BJ (cell line): ENCODE measurements around the gene SEC31B. TPM values are rescaled to one million over a fixed set of nuclear protein-coding genes. Genes with fewer than 3 reads are reported as not detected.

Experiments used
- CTCF ChIA-PET: fragments of 350-600 bp; formaldehyde crosslinking; extraction: SDS; loops from one replicate; lab custom pipeline; 2021; ENCODE audit warnings: antibody characterized with exemption, inconsistent platforms; lab: Yijun Ruan, JAX
- POLR2A ChIA-PET: fragments of 300-600 bp; sonication (Branson Sonifier 250); formaldehyde crosslinking; extraction: SDS; loops from one replicate; lab custom pipeline; 2021; ENCODE audit warnings: antibody characterized with exemption; lab: Charles Lee
- DNase-seq: peaks from one replicate; pipeline ENCODE4 v3.0.0-alpha.2; 2011; ENCODE audit warnings: low read depth
- H3K27me3 ChIP-seq: 2 replicates; pipeline ENCODE4 v1.6.0; 2011; ENCODE audit warnings: low read length; ENCODE audit not compliant: control insufficient read depth, insufficient read depth
- H3K36me3 ChIP-seq: 2 replicates; pipeline ENCODE4 v1.5.1; 2011; ENCODE audit warnings: low read length; ENCODE audit not compliant: control insufficient read depth, insufficient read depth
- H3K4me3 ChIP-seq: 2 replicates; pipeline ENCODE4 v1.5.1; 2011; ENCODE audit warnings: low read depth, mild to moderate bottlenecking, control low read depth, low read length
- polyA minus RNA-seq: library from RNA; depleted of rRNA, polyadenylated mRNA; stranded (reverse); fragments of >200 nt; gene quantifications from 2 replicates; pipeline ENCODE4 v1.2.3, GENCODE V29; 2011; rRNA and poly(A)+ RNA removed
- polyA plus RNA-seq: library from polyadenylated mRNA; depleted of rRNA; stranded (reverse); fragments of >200 nt; gene quantifications from 2 replicates; pipeline ENCODE4 v1.2.3, GENCODE V29; 2011; rRNA removed
- TF ChIP-seq, protein P1 (sequence below): IDR thresholded peaks from 2 replicates; pipeline ENCODE4 v1.5.1; 2011; ENCODE audit warnings: low read depth, mild to moderate bottlenecking, control low read depth, inconsistent platforms, low read length, moderate library complexity; ENCODE audit not compliant: insufficient read depth

Gene SEC31B, protein sequence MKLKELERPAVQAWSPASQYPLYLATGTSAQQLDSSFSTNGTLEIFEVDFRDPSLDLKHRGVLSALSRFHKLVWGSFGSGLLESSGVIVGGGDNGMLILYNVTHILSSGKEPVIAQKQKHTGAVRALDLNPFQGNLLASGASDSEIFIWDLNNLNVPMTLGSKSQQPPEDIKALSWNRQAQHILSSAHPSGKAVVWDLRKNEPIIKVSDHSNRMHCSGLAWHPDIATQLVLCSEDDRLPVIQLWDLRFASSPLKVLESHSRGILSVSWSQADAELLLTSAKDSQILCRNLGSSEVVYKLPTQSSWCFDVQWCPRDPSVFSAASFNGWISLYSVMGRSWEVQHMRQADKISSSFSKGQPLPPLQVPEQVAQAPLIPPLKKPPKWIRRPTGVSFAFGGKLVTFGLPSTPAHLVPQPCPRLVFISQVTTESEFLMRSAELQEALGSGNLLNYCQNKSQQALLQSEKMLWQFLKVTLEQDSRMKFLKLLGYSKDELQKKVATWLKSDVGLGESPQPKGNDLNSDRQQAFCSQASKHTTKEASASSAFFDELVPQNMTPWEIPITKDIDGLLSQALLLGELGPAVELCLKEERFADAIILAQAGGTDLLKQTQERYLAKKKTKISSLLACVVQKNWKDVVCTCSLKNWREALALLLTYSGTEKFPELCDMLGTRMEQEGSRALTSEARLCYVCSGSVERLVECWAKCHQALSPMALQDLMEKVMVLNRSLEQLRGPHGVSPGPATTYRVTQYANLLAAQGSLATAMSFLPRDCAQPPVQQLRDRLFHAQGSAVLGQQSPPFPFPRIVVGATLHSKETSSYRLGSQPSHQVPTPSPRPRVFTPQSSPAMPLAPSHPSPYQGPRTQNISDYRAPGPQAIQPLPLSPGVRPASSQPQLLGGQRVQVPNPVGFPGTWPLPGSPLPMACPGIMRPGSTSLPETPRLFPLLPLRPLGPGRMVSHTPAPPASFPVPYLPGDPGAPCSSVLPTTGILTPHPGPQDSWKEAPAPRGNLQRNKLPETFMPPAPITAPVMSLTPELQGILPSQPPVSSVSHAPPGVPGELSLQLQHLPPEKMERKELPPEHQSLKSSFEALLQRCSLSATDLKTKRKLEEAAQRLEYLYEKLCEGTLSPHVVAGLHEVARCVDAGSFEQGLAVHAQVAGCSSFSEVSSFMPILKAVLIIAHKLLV
- 6.5 and 8.3 TPM in 2 replicates for polyA plus RNA-seq
- 2.5 and 4.9 TPM in 2 replicates for polyA minus RNA-seq

DNA sequence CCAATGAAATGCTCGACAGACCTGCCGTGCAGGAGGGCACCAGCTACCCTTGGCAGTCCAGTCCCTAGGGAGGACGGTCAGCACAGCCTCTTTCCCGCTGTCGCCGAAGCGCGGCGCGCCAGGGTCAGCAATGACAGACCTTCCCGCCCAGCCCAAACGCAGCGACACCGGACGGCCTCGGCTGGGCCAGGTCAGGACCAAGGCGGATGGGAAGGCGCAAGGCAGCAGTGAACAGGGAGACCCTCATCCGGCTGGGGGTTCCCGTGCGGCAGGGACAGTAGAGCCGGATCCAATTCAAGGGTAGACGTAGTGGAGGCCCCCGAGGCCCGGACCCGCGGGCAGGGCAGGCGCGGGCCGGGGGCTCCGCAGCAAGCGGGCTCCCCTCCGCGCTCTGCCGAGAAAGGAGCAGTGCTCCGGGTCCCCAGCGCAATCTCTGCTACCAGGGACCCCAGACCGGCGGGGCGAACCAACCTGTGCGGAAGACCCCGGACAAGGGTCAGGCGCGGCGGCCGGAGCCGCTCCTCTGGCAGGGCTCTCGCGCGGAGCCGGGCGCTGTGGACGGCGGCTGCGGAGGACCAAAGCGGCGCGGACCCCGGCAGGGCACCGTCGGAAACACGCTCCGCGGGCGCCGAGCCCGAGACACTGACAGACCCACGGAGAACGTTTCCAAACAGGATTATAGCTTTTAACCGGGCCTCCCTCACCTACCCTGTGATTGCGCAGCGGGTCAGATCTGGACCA is at the start of gene SEC31B:
SEC31B (minus strand) TSS at position 551 of the 741 bp plus-strand sequence. CDS start 2,909 bp downstream, outside the sequence.
- Histone ChIP-seq H3K4me3 (peak within 1 kb of the TSS; percentile 31), H3K27me3 (no peaks in the 10 kb centered on the region), H3K36me3 (peaks cover 5% of the 10 kb centered on the region)
- DNase-seq: no peak
- CTCF ChIA-PET: interaction anchor here (0.6 to 30.3 kb wide), 28 partner anchors 8 to 366 kb away, joined by 3 to 386 read pairs (median 5); partner anchors contain the start of genes HIF1AN, NDUFB8, PKD2L1 and SCD
- POLR2A ChIA-PET: no interaction called here
- TF ChIP-seq, protein P1, sequence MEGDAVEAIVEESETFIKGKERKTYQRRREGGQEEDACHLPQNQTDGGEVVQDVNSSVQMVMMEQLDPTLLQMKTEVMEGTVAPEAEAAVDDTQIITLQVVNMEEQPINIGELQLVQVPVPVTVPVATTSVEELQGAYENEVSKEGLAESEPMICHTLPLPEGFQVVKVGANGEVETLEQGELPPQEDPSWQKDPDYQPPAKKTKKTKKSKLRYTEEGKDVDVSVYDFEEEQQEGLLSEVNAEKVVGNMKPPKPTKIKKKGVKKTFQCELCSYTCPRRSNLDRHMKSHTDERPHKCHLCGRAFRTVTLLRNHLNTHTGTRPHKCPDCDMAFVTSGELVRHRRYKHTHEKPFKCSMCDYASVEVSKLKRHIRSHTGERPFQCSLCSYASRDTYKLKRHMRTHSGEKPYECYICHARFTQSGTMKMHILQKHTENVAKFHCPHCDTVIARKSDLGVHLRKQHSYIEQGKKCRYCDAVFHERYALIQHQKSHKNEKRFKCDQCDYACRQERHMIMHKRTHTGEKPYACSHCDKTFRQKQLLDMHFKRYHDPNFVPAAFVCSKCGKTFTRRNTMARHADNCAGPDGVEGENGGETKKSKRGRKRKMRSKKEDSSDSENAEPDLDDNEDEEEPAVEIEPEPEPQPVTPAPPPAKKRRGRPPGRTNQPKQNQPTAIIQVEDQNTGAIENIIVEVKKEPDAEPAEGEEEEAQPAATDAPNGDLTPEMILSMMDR: no peak

DNA sequence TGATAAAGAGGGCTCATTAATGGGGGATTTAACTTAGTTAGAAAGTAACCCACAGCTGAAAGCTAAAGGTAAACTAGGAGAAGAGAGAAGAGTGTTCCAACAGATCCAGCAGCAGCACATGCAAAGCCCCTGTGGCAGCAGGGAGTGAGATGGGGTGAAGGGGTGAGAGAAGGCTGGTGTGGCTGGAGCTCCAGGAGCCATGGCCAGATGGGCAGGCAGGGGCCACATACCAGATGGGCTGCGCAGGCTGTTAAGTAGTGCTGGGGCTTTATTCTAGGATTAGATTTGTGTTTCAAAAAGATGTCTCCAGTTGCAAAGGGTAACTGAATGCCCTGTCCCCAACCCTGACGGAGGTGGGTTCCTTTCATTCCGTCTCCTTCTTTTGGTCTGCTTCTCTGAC is 49.3 kb upstream of the SEC31B start:
- DNase-seq: no peak
- Histone ChIP-seq H3K27me3 (peaks cover 26% of the 10 kb centered on the region), H3K36me3 (no peaks in the 10 kb centered on the region), H3K4me3 (no peak overlapping the region)
- TF ChIP-seq, protein P1: no peak
- CTCF ChIA-PET: interaction anchor here (0.8 to 1.7 kb wide), 3 partner anchors 9 to 175 kb away, joined by 3 to 4 read pairs (median 3); partner anchors contain the start of gene HIF1AN
- POLR2A ChIA-PET: no interaction called here

DNA sequence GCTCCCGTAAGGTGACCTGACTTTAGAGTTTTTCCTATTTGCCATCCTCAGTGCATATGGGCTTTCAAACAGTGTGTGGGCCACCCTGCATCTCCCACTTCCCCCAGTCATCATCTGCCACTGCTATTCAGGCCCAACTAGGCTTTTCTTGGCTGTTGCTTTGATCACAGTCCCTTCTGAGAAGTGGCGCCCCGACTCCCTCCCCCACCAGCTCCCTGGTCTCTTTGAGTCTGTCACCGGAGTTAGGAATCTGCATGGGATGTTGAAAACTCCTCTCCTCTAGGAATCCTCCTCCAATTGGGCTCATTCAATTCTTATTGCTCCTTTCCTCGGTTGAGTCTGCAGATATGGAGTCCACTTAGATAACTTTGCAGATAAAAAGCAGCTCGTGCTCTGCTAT is 48.2 kb upstream of the SEC31B start:
- Histone ChIP-seq H3K36me3 (no peaks in the 10 kb centered on the region), H3K4me3 (no peak overlapping the region), H3K27me3 (peaks cover 24% of the 10 kb centered on the region)
- TF ChIP-seq, protein P1: no peak
- POLR2A ChIA-PET: no interaction called here
- DNase-seq: no peak
- CTCF ChIA-PET: interaction anchor here (0.6 to 1.7 kb wide), 3 partner anchors 32 to 523 kb away, joined by 3 to 4 read pairs (median 3); partner anchors contain the start of gene HIF1AN

DNA sequence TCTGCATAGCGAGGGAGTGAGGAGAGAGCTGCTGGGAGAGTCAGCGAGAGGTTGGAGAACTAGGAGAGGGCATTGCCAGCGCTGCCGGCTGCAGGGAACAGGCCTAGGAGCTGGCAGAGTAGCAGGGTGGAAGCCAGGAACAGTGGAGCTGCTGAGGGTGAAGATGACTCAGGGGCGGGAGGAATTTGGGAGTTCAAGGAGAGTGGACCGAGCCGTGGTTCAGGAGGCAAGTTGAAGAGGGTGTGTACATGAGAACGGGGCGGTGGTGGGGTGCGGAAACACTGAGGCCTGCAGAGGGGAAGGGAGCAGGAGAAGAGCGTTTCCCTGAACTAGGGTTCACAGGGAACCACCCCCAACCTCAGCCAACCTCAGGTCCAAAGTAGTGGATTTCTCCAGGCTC is 47.6 kb upstream of the SEC31B start:
- Histone ChIP-seq H3K4me3 (no peak overlapping the region), H3K36me3 (no peaks in the 10 kb centered on the region), H3K27me3 (peaks cover 24% of the 10 kb centered on the region)
- TF ChIP-seq, protein P1: no peak
- POLR2A ChIA-PET: no interaction called here
- no peak for DNase-seq
- CTCF ChIA-PET: no interaction called here
